ENCODE measurements around the gene GALNT16. TPM values are rescaled to one million over a fixed set of nuclear protein-coding genes. Genes with fewer than 3 reads are reported as not detected.
A peak's percentile ranks its signal among the peaks of the same experiment; 100 is the strongest.

GALNT16 gene
- polyA plus RNA-seq, 3 donors, result 0.01 TPM; not detected in 2

DNA sequence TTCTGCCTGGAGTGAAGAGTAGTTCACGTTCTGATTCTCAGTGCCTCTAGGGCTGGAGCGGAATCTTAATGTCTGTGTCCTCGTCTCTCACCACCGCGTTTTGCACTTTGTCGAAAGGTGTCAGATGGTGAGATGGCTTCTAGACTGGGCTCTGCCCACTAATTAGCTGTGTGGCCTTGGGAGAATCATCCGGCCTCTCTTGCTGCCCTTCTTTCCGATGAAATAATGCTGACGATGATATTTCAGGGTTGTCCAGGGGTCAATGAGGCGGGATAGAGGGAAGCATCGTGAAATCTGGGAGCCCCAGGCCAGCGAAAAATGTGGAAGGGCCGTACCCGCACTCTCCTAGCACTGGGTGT lies 811 bp upstream of the GALNT16 start:
- Histone ChIP-seq H3K27ac (ENCODE audit: low read depth in 1 of 2, low read length in 2 of 2) (no peak overlapping the region), H4K20me1 (ENCODE audit: insufficient read depth, low read length) (no peaks in the 10 kb centered on the region), H3K4me1 (ENCODE audit: control insufficient read depth in 1 of 2, insufficient read depth in 2 of 2, low read length in 2 of 2) (peaks cover 3 to 21% of the 10 kb centered on the region in 2 donors), H3K9me3 (replicated peaks in 1 of 2; ENCODE audit: control insufficient read depth in 1 of 2, insufficient read depth in 1 of 2, low read length in 2 of 2) (peaks cover 0 to 26% of the 10 kb centered on the region in 2 donors), H3K79me2 (ENCODE audit: insufficient read depth, low read length) (no peaks in the 10 kb centered on the region), H2AFZ (ENCODE audit: insufficient read depth, low read depth, low read length, poor library complexity, severe bottlenecking) (peak overlapping the region; percentile 29), H3K27me3 (ENCODE audit: control insufficient read depth in 2 of 2, insufficient read depth in 2 of 2, low read length in 2 of 2) (peaks cover 60 to 82% of the 10 kb centered on the region in 2 donors), H3K36me3 (replicated peaks in 1 of 2; ENCODE audit: control insufficient read depth in 1 of 2, insufficient read depth in 2 of 2, low read length in 2 of 2) (no peaks in the 10 kb centered on the region), H3K4me2 (replicated peaks; ENCODE audit: extremely low read depth, low read length, poor library complexity, severe bottlenecking) (peak overlapping the region; percentile 56), H3K4me3 (replicated peaks in 1 of 3; ENCODE audit: low read depth in 2 of 3, low read length in 3 of 3) (peak overlapping the region in 1 of 3 experiments; percentile 56), H3K9ac (ENCODE audit: insufficient read depth, low read length, poor library complexity, severe bottlenecking) (no peak overlapping the region)
- Mint-ChIP-seq H3K4me3 (peak overlapping the region in 1 of 2 donors; percentile 72), H3K9me3 (peaks cover 0 to 9% (median 3%) of the 10 kb centered on the region in 7 donors), H3K36me3 (no peaks in the 10 kb centered on the region), H3K27me3 (ENCODE audit: low read depth in 3 of 3) (peaks cover 62 to 94% (median 71%) of the 10 kb centered on the region in 3 donors), H3K27ac (no peak overlapping the region), H3K4me1 (peaks cover 10% of the 10 kb centered on the region)
- DNase-seq, result no peak
- intact Hi-C loops (cut with micrococcal nuclease), result no loop called here
- TF ChIP-seq, protein P1, sequence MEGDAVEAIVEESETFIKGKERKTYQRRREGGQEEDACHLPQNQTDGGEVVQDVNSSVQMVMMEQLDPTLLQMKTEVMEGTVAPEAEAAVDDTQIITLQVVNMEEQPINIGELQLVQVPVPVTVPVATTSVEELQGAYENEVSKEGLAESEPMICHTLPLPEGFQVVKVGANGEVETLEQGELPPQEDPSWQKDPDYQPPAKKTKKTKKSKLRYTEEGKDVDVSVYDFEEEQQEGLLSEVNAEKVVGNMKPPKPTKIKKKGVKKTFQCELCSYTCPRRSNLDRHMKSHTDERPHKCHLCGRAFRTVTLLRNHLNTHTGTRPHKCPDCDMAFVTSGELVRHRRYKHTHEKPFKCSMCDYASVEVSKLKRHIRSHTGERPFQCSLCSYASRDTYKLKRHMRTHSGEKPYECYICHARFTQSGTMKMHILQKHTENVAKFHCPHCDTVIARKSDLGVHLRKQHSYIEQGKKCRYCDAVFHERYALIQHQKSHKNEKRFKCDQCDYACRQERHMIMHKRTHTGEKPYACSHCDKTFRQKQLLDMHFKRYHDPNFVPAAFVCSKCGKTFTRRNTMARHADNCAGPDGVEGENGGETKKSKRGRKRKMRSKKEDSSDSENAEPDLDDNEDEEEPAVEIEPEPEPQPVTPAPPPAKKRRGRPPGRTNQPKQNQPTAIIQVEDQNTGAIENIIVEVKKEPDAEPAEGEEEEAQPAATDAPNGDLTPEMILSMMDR (IDR thresholded peaks at IDR 0.05), result no peak
- WGBS (ENCODE audit: insufficient coverage), result 29% methylated on average over 11 of the region's 14 CpGs

DNA sequence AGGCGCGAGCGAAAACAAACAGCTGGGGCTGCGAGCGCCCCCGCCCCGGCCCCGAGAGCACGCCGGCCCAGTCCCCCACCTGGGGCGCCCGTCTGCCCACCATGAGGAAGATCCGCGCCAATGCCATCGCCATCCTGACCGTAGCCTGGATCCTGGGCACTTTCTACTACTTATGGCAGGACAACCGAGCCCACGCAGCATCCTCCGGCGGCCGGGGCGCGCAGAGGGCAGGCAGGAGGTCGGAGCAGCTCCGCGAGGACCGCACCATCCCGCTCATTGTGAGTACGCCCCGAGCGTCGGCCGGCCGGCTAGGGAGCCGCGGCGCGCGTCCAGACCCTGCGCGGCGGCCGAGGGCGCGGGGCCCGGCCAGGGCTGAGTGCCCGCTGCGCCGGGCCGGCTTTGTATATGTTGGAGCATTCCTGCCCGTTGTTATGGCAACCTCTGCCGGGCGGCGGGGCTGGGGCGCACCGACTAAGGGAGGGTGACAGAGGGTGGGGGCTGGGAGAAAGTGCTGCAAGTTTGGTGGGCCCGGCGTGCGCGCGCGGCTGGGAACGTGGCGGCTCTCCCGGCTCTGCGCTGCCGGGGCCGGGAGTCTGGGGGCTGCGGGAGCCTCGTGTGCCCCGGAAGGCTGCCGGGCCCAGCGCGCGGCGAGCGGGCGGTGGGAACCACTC lies 367 bp downstream of the GALNT16 start:
- Histone ChIP-seq H3K79me2 (ENCODE audit: insufficient read depth, low read length) (no peaks in the 10 kb centered on the region), H3K36me3 (replicated peaks in 1 of 2; ENCODE audit: control insufficient read depth in 1 of 2, insufficient read depth in 2 of 2, low read length in 2 of 2) (no peaks in the 10 kb centered on the region), H3K4me2 (replicated peaks; ENCODE audit: extremely low read depth, low read length, poor library complexity, severe bottlenecking) (peak overlapping the region; percentile 56), H3K27ac (ENCODE audit: low read depth in 1 of 2, low read length in 2 of 2) (no peak overlapping the region), H3K9ac (ENCODE audit: insufficient read depth, low read length, poor library complexity, severe bottlenecking) (no peak overlapping the region), H3K4me1 (ENCODE audit: control insufficient read depth in 1 of 2, insufficient read depth in 2 of 2, low read length in 2 of 2) (peaks cover 3 to 21% of the 10 kb centered on the region in 2 donors), H3K4me3 (replicated peaks in 1 of 3; ENCODE audit: low read depth in 2 of 3, low read length in 3 of 3) (peak overlapping the region in 1 of 3 experiments; percentile 56), H4K20me1 (ENCODE audit: insufficient read depth, low read length) (no peaks in the 10 kb centered on the region), H3K27me3 (ENCODE audit: control insufficient read depth in 2 of 2, insufficient read depth in 2 of 2, low read length in 2 of 2) (peaks cover 64 to 85% of the 10 kb centered on the region in 2 donors), H2AFZ (ENCODE audit: insufficient read depth, low read depth, low read length, poor library complexity, severe bottlenecking) (no peak overlapping the region), H3K9me3 (replicated peaks in 1 of 2; ENCODE audit: control insufficient read depth in 1 of 2, insufficient read depth in 1 of 2, low read length in 2 of 2) (peaks cover 0 to 26% of the 10 kb centered on the region in 2 donors)
- Mint-ChIP-seq H3K4me3 (peak overlapping the region; percentile 39 to 76), H3K4me1 (peaks cover 10% of the 10 kb centered on the region), H3K9me3 (peaks cover 0 to 9% (median 4%) of the 10 kb centered on the region in 7 donors), H3K27ac (no peak overlapping the region), H3K27me3 (ENCODE audit: low read depth in 3 of 3) (peaks cover 60 to 89% (median 73%) of the 10 kb centered on the region in 3 donors), H3K36me3 (no peaks in the 10 kb centered on the region)
- under 1% methylated on average over 78 of the region's 78 CpGs for WGBS (ENCODE audit: insufficient coverage)
- no peak for DNase-seq
- TF ChIP-seq, protein P1 (IDR thresholded peaks at IDR 0.05), result no peak
- intact Hi-C loops (cut with micrococcal nuclease), result no loop called here
